Nephron progenitor cell (in vitro differentiated cells): ENCODE results near the gene RETREG3.
"Not testable (repeated sequence)": the region's sequence is repeated elsewhere in the genome, so short reads cannot be mapped to it uniquely, and the experiment has no call there.

Experiments
- DNase-seq: peaks from one replicate; pipeline ENCODE4 v3.0.0; 2021
- H3K27ac Mint-ChIP-seq: 2 replicates; pipeline ENCODE4 v1.8.0; 2021; ENCODE audit warnings: mild to moderate bottlenecking, moderate library complexity, mixed read lengths
- H3K27me3 Mint-ChIP-seq: 2 replicates; pipeline ENCODE4 v1.8.0; 2021; ENCODE audit warnings: mild to moderate bottlenecking, low read depth, mixed read lengths; ENCODE audit not compliant: poor library complexity
- H3K36me3 Mint-ChIP-seq: 2 replicates; pipeline ENCODE4 v1.8.0; 2021; ENCODE audit warnings: low read depth, mixed read lengths
- H3K4me1 Mint-ChIP-seq: 2 replicates; pipeline ENCODE4 v1.8.0; 2021; ENCODE audit warnings: mixed read lengths
- H3K4me3 Mint-ChIP-seq: 2 replicates; pipeline ENCODE4 v1.8.0; 2021; ENCODE audit warnings: mild to moderate bottlenecking, moderate library complexity, mixed read lengths
- H3K9me3 Mint-ChIP-seq: 2 replicates; pipeline ENCODE4 v1.8.0; 2021; ENCODE audit warnings: mild to moderate bottlenecking, moderate library complexity, mixed read lengths
- TF ChIP-seq, protein P1 (sequence below): fragments of 200-600 bp; sonication (generic); IDR thresholded peaks from 2 replicates; pipeline ENCODE4 v1.5.0; 2021; ENCODE audit warnings: antibody characterized with exemption

The RETREG3 gene

DNA sequence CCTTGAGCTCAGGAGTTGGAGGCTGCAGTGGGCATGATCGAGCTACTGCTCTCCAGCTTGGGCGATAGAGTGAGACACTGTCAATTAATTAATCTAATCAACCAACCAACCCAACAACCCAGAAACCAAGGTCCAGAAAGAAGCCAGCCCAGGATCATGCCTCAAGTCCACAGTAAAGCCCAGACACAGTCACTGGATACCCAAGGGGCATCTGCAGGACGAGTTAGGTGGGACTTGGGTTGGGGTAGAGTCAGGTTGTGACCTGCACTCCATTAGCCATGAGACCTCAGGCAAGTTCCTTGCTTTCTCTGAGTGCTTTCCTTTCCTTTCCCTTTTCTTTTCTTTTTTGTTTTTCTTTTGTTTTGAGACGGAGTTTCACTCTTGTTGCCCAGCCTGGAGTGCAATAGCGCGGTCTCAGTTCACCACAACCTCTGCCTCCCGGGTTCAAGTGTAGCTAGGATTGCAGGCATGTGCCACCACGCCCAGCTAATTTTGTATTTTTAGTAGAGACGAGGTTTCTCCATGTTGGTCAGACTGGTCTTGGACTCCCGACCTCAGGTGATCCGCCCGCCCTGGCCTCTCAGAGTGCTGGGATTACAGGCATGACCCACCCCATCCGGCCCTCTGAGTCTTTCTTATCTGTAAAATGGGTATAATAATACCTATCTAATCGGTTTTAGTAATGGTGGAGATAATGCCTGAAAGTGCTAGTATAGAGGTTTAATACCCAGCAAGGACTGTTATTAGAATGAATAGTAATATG is 60.0 kb downstream of the RETREG3 start:
- Mint-ChIP-seq H3K27me3 (no peaks in the 10 kb centered on the region), H3K9me3 (no peaks in the 10 kb centered on the region), H3K36me3 (peaks cover 5% of the 10 kb centered on the region), H3K4me1 (peaks cover 36% of the 10 kb centered on the region), H3K27ac (peak overlapping the region; percentile 48), H3K4me3 (peak overlapping the region; percentile 77)
- no peak for DNase-seq
- TF ChIP-seq, protein P1, sequence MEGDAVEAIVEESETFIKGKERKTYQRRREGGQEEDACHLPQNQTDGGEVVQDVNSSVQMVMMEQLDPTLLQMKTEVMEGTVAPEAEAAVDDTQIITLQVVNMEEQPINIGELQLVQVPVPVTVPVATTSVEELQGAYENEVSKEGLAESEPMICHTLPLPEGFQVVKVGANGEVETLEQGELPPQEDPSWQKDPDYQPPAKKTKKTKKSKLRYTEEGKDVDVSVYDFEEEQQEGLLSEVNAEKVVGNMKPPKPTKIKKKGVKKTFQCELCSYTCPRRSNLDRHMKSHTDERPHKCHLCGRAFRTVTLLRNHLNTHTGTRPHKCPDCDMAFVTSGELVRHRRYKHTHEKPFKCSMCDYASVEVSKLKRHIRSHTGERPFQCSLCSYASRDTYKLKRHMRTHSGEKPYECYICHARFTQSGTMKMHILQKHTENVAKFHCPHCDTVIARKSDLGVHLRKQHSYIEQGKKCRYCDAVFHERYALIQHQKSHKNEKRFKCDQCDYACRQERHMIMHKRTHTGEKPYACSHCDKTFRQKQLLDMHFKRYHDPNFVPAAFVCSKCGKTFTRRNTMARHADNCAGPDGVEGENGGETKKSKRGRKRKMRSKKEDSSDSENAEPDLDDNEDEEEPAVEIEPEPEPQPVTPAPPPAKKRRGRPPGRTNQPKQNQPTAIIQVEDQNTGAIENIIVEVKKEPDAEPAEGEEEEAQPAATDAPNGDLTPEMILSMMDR, result no peak

DNA sequence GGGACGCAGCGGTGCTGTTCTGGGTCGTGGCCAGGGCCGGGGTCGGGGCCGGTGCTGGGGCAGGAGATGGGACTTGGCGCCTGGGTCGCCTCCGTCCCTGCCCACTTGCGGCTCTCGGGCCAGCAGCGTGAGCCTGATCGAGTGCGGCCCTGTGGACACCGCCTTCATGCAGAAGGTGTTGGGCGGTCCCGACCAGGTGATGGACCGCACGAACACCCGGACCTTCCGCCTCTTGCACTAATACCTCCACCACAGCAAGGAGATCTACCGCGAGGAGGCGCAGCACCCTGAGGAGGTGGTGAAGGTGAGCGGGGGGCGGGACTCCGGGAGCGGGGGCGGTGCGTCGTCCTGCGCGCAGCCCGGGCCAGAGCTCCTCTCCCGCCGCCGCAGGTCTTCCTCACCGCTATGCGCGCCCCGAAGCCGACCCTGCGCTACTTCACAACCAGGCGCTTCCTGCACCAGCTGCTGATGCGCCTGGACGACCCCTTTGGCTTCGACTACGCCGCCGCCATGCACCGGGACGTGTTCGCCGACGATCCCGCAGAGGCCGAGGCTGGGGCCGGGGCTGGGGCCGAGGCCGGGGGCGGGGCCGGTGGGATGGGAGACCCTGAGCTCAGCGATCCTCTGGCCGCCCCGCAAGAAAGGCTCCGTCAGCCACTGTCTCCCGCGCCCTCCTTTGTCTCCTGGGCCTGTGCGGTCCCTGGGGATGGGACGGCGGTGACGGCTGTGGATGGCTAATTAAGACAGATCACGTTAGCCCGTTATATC is 60.9 kb downstream of the RETREG3 start:
- TF ChIP-seq, protein P1, result peak; percentile 28
- Mint-ChIP-seq H3K4me1 (peaks cover 28% of the 10 kb centered on the region), H3K4me3 (peak overlapping the region; percentile 77), H3K27ac (no peak overlapping the region), H3K36me3 (peaks cover 5% of the 10 kb centered on the region), H3K9me3 (no peaks in the 10 kb centered on the region), H3K27me3 (no peaks in the 10 kb centered on the region)
- DNase-seq, result peak; percentile 87

DNA sequence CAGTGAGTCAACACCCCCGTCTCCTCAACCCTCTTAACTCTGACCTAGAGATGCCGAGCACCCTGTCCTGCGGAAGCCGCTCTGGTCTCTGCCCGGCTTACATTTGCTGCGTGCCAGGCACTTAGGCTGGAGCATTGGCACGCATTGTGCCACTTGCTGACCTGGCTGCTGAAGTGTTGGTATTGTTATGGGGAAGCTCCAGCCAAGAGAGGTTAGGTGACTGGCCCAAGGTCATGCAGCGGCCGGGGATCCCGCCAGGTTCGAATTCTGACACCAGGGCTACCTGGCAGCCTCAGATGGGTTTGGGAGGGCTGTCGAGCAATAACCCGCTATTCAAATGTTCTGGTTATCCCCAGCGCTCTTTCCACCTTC is 61.5 kb downstream of the RETREG3 start:
- H3K27ac Mint-ChIP-seq, result no peak overlapping the region
- TF ChIP-seq, protein P1, result no peak
- H3K4me1 Mint-ChIP-seq, result peaks cover 23% of the 10 kb centered on the region
- peaks cover 5% of the 10 kb centered on the region for H3K36me3 Mint-ChIP-seq
- H3K9me3 Mint-ChIP-seq, result no peaks in the 10 kb centered on the region
- H3K4me3 Mint-ChIP-seq, result no peak overlapping the region
- DNase-seq, result no peak
- no peaks in the 10 kb centered on the region for H3K27me3 Mint-ChIP-seq

DNA sequence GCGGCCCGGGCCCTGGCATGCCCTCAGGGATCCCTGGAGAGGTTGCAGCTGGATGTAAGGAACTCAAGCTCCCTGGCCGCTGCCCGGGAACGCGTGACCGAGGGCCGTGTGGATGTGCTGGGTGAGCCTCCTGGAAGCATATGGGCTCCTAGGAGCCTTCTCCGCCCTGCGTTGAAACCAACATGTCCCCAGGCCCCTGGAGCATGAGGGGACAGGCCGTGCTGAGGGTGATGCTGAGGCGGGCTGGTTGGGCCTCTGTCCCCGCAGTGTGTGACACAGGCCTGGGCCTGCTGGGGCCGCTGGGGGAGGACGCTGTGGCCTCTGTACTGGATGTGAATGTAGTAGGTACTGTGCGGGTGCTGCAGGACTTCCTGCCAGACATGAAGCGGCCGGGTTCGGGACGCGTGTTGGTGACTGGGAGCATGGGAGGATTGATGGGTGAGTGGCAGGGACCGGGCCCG is 62.1 kb downstream of the RETREG3 start:
- H3K27ac Mint-ChIP-seq, result no peak overlapping the region
- DNase-seq, result no peak

GRCh38 chr17:42545755-42546505 is 63.2 kb downstream of the RETREG3 start:
- not testable (repeated sequence) for DNase-seq, H3K36me3 Mint-ChIP-seq, H3K9me3 Mint-ChIP-seq, H3K27ac Mint-ChIP-seq, H3K4me3 Mint-ChIP-seq, H3K27me3 Mint-ChIP-seq
- peaks cover 19% of the 10 kb centered on the region for H3K4me1 Mint-ChIP-seq

More for the DNA sequence above, 62.1 kb downstream of the RETREG3 start:
- Mint-ChIP-seq H3K4me1 (peaks cover 17% of the 10 kb centered on the region), H3K9me3 (no peaks in the 10 kb centered on the region), H3K4me3 (peak overlapping the region; percentile 52), H3K36me3 (peaks cover 5% of the 10 kb centered on the region), H3K27me3 (no peaks in the 10 kb centered on the region)
- TF ChIP-seq, protein P1, result no peak

DNA sequence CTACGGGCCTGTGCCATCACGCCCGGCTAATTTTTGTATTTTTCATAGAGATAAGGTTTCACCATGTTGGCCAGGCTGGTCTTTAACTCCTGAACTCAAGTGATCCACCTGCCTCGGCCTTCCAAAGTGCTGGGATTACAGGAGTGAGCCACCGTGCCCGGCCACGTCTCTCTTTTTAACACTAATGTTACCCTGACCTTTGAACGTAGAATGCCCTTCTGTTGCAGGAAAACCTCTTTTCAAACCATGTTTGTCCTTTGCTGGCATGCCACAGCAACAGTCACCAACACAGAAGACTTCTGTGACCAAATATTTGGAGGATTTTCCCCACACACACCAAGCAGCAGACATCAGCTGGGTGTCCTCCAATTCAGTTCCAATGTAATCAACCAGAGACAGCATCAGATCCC is 64.3 kb downstream of the RETREG3 start:
- TF ChIP-seq, protein P1, result no peak
- Mint-ChIP-seq H3K27ac (peak overlapping the region; percentile 11), H3K27me3 (no peaks in the 10 kb centered on the region), H3K9me3 (no peaks in the 10 kb centered on the region), H3K36me3 (peaks cover 8% of the 10 kb centered on the region), H3K4me1 (peaks cover 17% of the 10 kb centered on the region), H3K4me3 (no peak overlapping the region)
- DNase-seq, result no peak
